Suppressor macrophage treated with lipopolysaccharide for 1 hour (primary cell): ENCODE measurements around the gene SLC38A8.
A peak's percentile ranks its signal among the peaks of the same experiment; 100 is the strongest.

Source experiments
- DNase-seq, 3 donors: peaks; one replicate each; pipeline ENCODE4 v3.0.0-alpha.2; 2020 to 2022

SLC38A8 gene

DNA sequence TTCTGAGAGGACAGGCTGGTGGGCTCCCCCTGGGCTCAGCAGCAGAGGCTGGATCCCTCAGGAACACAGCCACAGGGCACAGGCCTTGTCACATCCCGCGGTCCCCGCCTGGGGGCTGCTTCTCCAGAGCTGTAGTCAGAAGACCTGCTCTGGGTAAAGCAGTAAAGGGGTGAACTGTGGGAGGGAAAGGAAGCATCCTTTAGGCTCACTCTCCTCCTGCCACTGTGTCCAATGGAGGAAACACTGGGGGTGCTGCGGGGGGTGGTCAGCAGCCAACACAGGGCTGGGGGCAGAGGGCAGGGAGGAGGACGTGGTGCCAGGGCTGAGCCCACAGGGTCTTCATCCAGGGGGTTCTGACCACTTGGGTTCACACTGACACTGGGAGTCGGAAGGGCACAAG, 5.0 kb upstream of the SLC38A8 start:
- no peak for DNase-seq

DNA sequence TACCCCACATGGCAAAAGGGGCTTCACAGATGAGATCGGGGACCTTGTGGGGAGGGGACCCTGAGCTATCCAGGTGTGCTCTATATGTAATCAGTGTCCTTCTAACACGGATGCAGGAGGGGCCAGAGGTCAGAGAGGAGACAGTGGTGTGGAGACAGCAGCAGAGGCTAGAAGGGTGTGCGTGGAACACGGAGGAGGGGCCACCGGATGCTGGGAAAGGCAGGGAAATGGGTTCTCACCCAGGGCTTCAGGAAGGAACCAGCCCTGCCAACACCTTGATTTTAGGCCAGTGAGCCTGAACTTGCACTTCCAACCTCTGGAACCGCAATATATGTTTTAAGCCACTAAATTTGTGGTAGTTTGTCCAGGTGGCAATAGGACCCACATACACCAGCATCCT, 4.6 kb upstream of the SLC38A8 start:
- DNase-seq: no peak

- no peak for DNase-seq
These were observed 3.3 kb upstream of the SLC38A8 start for GRCh38 chr16:84045818-84046470.

- DNase-seq: no peak
These were observed 2.6 kb upstream of the SLC38A8 start for GRCh38 chr16:84045001-84045817.

DNA sequence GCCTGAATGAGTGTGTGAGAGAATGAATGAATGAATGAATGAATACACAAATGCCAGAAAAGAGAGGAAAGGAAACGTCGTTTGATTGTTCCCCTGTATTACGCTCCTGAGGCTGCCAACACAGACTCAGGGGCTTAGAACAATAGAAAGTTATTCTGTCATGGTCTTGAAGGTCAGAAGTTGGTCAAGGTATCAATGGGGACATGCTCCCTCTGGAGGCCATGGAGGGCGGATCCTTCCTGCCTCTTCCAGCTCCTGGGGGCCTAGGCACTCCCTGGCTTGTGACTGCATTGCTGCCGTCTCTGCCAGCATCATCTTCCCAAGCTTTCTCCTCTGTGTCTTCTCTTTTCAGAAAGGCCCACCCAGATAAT, 1.5 kb upstream of the SLC38A8 start:
- peak; percentile 54 to 56 (median 55) for DNase-seq

GRCh38 chr16:84043486-84044117, 1.0 kb upstream of the SLC38A8 start:
- peak in 1 of 3 donors; percentile 21 for DNase-seq

- DNase-seq: no peak
These were observed 387 bp upstream of the SLC38A8 start for GRCh38 chr16:84042879-84043485.

DNA sequence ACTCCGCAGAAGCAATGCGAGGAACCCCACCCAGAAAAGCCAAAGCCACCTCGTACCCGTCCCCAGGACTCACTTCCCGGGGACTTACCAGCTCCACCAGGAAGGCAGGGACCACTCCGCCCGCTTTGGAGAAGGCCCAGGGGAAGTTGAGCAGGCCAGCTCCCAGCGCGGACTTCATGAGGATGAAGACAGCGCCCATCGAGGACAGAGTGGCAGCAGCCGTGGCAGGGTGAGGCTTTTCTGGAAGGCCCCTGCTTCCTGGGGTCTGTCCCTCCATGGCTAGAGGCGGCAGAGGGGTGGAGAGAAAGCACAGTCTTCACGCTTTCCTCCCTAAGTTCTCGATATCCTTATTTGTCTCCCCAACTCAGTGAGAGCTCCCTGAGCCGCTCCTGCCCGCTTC, 714 bp downstream of the SLC38A8 start:
- DNase-seq: no peak

- DNase-seq: no peak
These were observed 1.5 kb downstream of the SLC38A8 start for GRCh38 chr16:84040823-84041820.

- DNase-seq: no peak
These were observed 2.3 kb downstream of the SLC38A8 start for GRCh38 chr16:84040226-84040822.

- DNase-seq: no peak
These were observed 2.9 kb downstream of the SLC38A8 start for GRCh38 chr16:84039696-84040095.

GRCh38 chr16:84038469-84038868, 4.1 kb downstream of the SLC38A8 start:
- DNase-seq: no peak

- DNase-seq: no peak
These were observed 5.6 kb downstream of the SLC38A8 start for GRCh38 chr16:84036982-84037425.

DNA sequence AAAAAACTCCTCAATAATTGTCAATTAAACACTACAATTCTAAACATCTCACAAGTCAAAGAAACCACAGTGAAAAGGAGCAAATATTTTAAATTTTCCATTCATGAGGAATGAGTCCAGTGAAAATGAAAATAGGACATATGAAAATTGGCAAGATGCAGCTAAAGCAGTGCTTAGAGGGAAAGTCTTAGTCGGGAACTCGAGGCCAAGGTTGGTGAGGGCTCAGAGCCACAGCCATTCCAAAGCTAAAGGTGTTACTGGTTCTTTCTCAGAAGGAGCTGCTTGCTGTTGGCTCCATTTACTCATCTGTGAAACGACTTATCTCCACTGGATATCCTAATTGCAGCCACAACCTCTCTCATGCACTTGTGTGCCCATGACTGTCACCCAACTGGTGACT, 6.5 kb downstream of the SLC38A8 start:
- no peak for DNase-seq

DNA sequence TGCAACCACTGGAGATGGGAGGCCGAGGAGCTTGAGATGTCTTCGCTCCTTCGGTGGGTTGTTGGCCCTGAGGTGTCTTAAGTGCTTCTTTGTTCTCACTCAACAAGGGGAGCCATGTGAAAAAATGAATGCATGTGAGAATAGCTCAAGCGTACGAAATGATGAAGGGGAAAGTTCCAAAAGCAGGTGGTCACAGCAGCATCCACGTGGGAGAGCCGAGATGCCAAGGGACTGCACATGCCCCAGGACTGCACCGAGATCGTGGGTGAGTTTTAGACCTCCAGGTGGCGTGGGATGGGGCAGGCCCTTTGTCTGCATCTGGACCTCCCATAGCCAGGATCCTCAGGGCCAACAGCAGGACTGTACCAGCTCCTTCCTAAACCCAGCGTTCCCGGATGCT, 8.1 kb downstream of the SLC38A8 start:
- no peak for DNase-seq

- DNase-seq: no peak
These were observed 9.1 kb downstream of the SLC38A8 start for GRCh38 chr16:84033251-84034195.

DNA sequence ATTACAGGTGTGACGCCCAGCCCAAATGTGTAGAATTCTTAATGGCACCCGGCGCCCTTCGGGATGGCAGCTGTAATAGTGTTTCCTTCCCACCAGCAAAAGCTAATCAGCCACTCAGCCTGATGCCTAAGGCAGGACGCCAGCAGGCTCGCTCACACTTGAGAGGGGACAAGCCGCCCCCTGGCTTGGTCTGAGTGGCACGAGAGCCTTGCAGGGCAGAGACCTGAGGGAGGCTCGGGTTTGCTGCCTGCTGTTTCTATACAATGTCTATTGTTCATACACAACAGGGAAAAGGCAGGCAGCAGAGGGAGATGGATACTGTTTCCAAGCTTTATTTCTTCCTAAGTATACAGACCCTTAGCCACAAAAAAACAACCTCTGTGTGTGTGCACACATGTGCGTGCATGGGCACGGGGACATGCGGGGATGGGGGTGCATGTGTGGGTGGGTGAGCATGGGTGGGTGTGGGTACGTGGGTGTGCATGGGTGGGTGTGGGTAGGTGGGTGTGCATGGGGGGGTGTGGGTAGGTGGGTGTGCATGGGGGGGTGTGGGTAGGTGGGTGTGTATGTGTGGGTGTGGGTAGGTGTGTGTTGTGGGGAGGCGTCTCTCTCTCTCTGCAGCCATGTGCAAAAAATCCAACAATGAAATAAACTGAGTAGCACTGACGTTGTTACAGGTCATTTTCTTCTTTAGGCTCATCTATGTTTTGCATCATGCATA, 10.0 kb downstream of the SLC38A8 start:
- DNase-seq: no peak

GRCh38 chr16:84031556-84031955, 11.0 kb downstream of the SLC38A8 start:
- DNase-seq: no peak

GRCh38 chr16:84029297-84030047, 13.1 kb downstream of the SLC38A8 start:
- DNase-seq: peak; percentile 84 to 87 (median 84)
